PC-3 (cell line): ENCODE data around the gene TNRC6B. TPM values are rescaled to one million over a fixed set of nuclear protein-coding genes. Genes with fewer than 3 reads are reported as not detected.

ENCODE experiments used
- ATAC-seq: fragments of 200-7000 bp; cut with Tn5 transposase; 2 replicates; pipeline ENCODE4 v1.9.1; 2020; ENCODE audit warnings: mild to moderate bottlenecking, moderate library complexity
- BruUV-seq: library from RNA; stranded (reverse); fragments of 400-500 nt; replicated peaks from 2 replicates; lab custom pipeline; 2021; lab: Mats Ljungman, UMichigan
- CTCF ChIA-PET: fragments of 300-600 bp; sonication (Branson Sonifier 250); formaldehyde crosslinking; loops from one replicate; lab custom pipeline; 2022; ENCODE audit warnings: antibody characterized with exemption; lab: Charles Lee
- POLR2A ChIA-PET: fragments of 300-600 bp; sonication (Branson Sonifier 250); formaldehyde crosslinking; loops from one replicate; lab custom pipeline; 2022; ENCODE audit warnings: antibody characterized with exemption; ENCODE audit not compliant: unreplicated experiment; lab: Charles Lee
- DNase-seq: peaks from one replicate; pipeline ENCODE4 v3.0.0-alpha.2; 2015
- H2AFZ ChIP-seq: fragments of 300-600 bp; sonication (generic); 2 replicates; pipeline ENCODE4 v1.6.0; 2016; ENCODE audit warnings: antibody characterized with exemption, low read length
- H3F3A ChIP-seq: fragments of 300-600 bp; sonication (generic); one replicate; pipeline ENCODE4 v1.6.0; 2017; ENCODE audit warnings: antibody characterized with exemption, low read length, control low read depth, mild to moderate bottlenecking; ENCODE audit not compliant: unreplicated experiment
- H3K27ac ChIP-seq: fragments of 300-600 bp; sonication (generic); 2 replicates; pipeline ENCODE4 v1.5.1; 2016; ENCODE audit warnings: mild to moderate bottlenecking, low read length
- H3K27me3 ChIP-seq: fragments of 300-600 bp; sonication (generic); 2 replicates; pipeline ENCODE4 v1.6.1; 2016; ENCODE audit warnings: low read length, mixed read lengths
- H3K36me3 ChIP-seq: fragments of 300-600 bp; sonication (generic); 2 replicates; pipeline ENCODE4 v1.6.1; 2016; ENCODE audit warnings: low read depth, mixed run types, low read length, mixed read lengths
- H3K4me1 ChIP-seq: fragments of 300-600 bp; sonication (generic); 2 replicates; pipeline ENCODE4 v1.5.1; 2016; ENCODE audit warnings: low read length; ENCODE audit not compliant: insufficient read depth
- H3K4me2 ChIP-seq: fragments of 300-600 bp; sonication (generic); 2 replicates; pipeline ENCODE4 v1.6.0; 2016; ENCODE audit warnings: low read length
- H3K4me3 ChIP-seq: fragments of 300-600 bp; sonication (generic); 2 replicates; pipeline ENCODE4 v1.5.1; 2016; ENCODE audit warnings: mild to moderate bottlenecking, low read length, mixed read lengths
- H3K79me2 ChIP-seq: fragments of 300-600 bp; sonication (generic); 2 replicates; pipeline ENCODE4 v1.6.1; 2017; ENCODE audit warnings: low read length, mixed read lengths
- H3K9ac ChIP-seq: fragments of 300-600 bp; sonication (generic); 2 replicates; pipeline ENCODE4 v1.6.0; 2016; ENCODE audit warnings: mild to moderate bottlenecking, low read length
- H3K9me2 ChIP-seq: fragments of 300-600 bp; sonication (generic); replicated peaks from 2 replicates; pipeline ENCODE4 v1.6.1; 2016; ENCODE audit warnings: mixed run types, low read length, mixed read lengths
- H3K9me3 ChIP-seq: fragments of 300-600 bp; sonication (generic); 2 replicates; pipeline ENCODE4 v1.6.1; 2016; ENCODE audit warnings: low read length, mixed read lengths
- H4K20me1 ChIP-seq: fragments of 300-600 bp; sonication (generic); 2 replicates; pipeline ENCODE4 v1.6.1; 2016; ENCODE audit warnings: low read length, mixed read lengths
- CTCF ChIP-seq: fragments of 300-600 bp; sonication (generic); conservative IDR thresholded peaks from 2 replicates; pipeline ENCODE4 v1.5.1; 2017; ENCODE audit warnings: antibody characterized with exemption, low read depth, mild to moderate bottlenecking, low read length
- EZH2 ChIP-seq: fragments of 300-600 bp; sonication (generic); IDR thresholded peaks from one replicate; pipeline ENCODE4 v1.6.1; 2017; ENCODE audit warnings: antibody characterized with exemption, mild to moderate bottlenecking, low read length; ENCODE audit not compliant: unreplicated experiment
- EZH2phosphoT487 ChIP-seq: fragments of 300-600 bp; sonication (generic); IDR thresholded peaks from 2 replicates; pipeline ENCODE4 v1.6.1; 2018; ENCODE audit warnings: mild to moderate bottlenecking, antibody characterized with exemption, low read length, borderline replicate concordance
- intact Hi-C: fragments of 100-400 bp; cut with micrococcal nuclease; formaldehyde crosslinking; loops from 2 replicates; pipeline ENCODE4 v1.9.0; 2023
- total RNA-seq: library from RNA; depleted of rRNA; stranded (reverse); fragments of >200 nt; gene quantifications from 2 replicates; pipeline ENCODE4 v1.2.3, GENCODE V29; 2014

TNRC6B gene
- total RNA-seq, 1 experiment from 2014 or later = 21.3 TPM

DNA sequence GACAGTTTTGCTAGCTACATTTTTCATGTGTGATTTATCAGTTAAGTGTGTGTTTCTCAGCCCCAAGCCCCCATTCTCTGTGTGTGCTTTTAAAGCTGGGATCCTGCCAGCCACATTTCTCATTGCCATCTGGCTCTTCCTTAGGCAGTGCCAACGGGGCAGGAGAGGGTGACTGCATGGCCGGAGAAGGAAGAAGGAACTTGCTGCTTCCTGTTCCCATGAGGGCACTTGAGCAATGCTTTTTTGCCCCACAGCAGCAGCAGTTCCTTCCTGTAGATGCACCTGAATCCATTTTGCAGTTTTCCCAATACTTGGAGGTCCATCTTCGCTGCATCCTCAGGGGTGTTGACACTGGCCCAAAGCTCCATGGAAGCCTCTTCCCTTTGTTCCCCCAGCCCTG lies 37.5 kb downstream of the TNRC6B start:
- H3K9ac ChIP-seq = no peak overlapping the region
- no peak overlapping the region for H3K27ac ChIP-seq
- H2AFZ ChIP-seq = no peak overlapping the region
- H3F3A ChIP-seq = no peaks in the 10 kb centered on the region
- BruUV-seq = no TSS peak
- H3K79me2 ChIP-seq = peaks cover 49% of the 10 kb centered on the region
- no peaks in the 10 kb centered on the region for H3K4me1 ChIP-seq
- DNase-seq (no peak), ATAC-seq (no peak)
- H3K27me3 ChIP-seq = no peaks in the 10 kb centered on the region
- H3K4me3 ChIP-seq = no peak overlapping the region
- H3K36me3 ChIP-seq = no peaks in the 10 kb centered on the region
- no peaks in the 10 kb centered on the region for H3K9me2 ChIP-seq
- CTCF ChIA-PET = no interaction called here
- POLR2A ChIA-PET = no interaction called here
- no peaks in the 10 kb centered on the region for H3K9me3 ChIP-seq
- H3K4me2 ChIP-seq = no peak overlapping the region
- H4K20me1 ChIP-seq = no peaks in the 10 kb centered on the region
- TF ChIP-seq EZH2phosphoT487 (no peak), CTCF (no peak), EZH2 (no peak)
- intact Hi-C loops = no loop called here

GRCh38 chr22:40216041-40216756 lies 38.5 kb downstream of the TNRC6B start:
- Histone ChIP-seq H3K27ac (no peak overlapping the region), H3K36me3 (no peaks in the 10 kb centered on the region), H3K9ac (no peak overlapping the region), H4K20me1 (no peaks in the 10 kb centered on the region), H3K9me2 (no peaks in the 10 kb centered on the region), H3K9me3 (no peaks in the 10 kb centered on the region), H3F3A (no peaks in the 10 kb centered on the region), H3K4me3 (no peak overlapping the region), H2AFZ (no peak overlapping the region), H3K4me1 (no peaks in the 10 kb centered on the region), H3K27me3 (no peaks in the 10 kb centered on the region), H3K4me2 (no peak overlapping the region), H3K79me2 (peaks cover 50% of the 10 kb centered on the region)
- TF ChIP-seq CTCF = no peak
- TF ChIP-seq EZH2phosphoT487 = no peak
- TF ChIP-seq EZH2 = no peak
- POLR2A ChIA-PET = no interaction called here
- intact Hi-C loops = no loop called here
- BruUV-seq = no TSS peak
- DNase-seq (no peak), ATAC-seq (no peak)
- CTCF ChIA-PET = no interaction called here

GRCh38 chr22:40218152-40218551 lies 40.4 kb downstream of the TNRC6B start:
- Histone ChIP-seq H3K4me2 (no peak overlapping the region), H4K20me1 (no peaks in the 10 kb centered on the region), H3K9me3 (no peaks in the 10 kb centered on the region), H3K4me1 (no peaks in the 10 kb centered on the region), H3K4me3 (no peak overlapping the region), H3K9me2 (no peaks in the 10 kb centered on the region), H3K79me2 (peaks cover 52% of the 10 kb centered on the region), H3K9ac (no peak overlapping the region), H3K36me3 (no peaks in the 10 kb centered on the region), H2AFZ (no peak overlapping the region), H3K27me3 (no peaks in the 10 kb centered on the region), H3F3A (no peaks in the 10 kb centered on the region), H3K27ac (no peak overlapping the region)
- DNase-seq (no peak), ATAC-seq (no peak)
- CTCF ChIA-PET = no interaction called here
- POLR2A ChIA-PET = no interaction called here
- TF ChIP-seq EZH2phosphoT487 (no peak), EZH2 (no peak), CTCF (no peak)
- no TSS peak for BruUV-seq
- intact Hi-C loops = no loop called here
